ENCODE data around the gene NREP. TPM values are rescaled to one million over a fixed set of nuclear protein-coding genes. Genes with fewer than 3 reads are reported as not detected.

The NREP gene
- total RNA-seq, 1 donor from 2014 or later, result 21.6 TPM

- H3K4me3 ChIP-seq, result no peak overlapping the region
- TF ChIP-seq CTCF (IDR thresholded peaks at IDR 0.05), result no peak
- H3K4me1 ChIP-seq, result peaks cover 20% of the 10 kb centered on the region
- ATAC-seq, result no peak
- no peaks in the 10 kb centered on the region for H3K36me3 ChIP-seq
- no peak for DNase-seq
- H3K9me3 ChIP-seq, result no peaks in the 10 kb centered on the region
- intact Hi-C loops (cut with DNase I), result no loop called here
- H3K27ac ChIP-seq, result no peak overlapping the region
- no peaks in the 10 kb centered on the region for H3K27me3 ChIP-seq (ENCODE audit: low read depth)
Measured at GRCh38 chr5:111738118-111738517, 18.9 kb downstream of the NREP start.

- Histone ChIP-seq H3K36me3 (no peaks in the 10 kb centered on the region), H3K9me3 (no peaks in the 10 kb centered on the region), H3K4me3 (no peak overlapping the region), H3K4me1 (peaks cover 16% of the 10 kb centered on the region), H3K27ac (no peak overlapping the region), H3K27me3 (ENCODE audit: low read depth) (no peaks in the 10 kb centered on the region)
- ATAC-seq, result no peak
- intact Hi-C loops (cut with DNase I), result no loop called here
- no peak for DNase-seq
- TF ChIP-seq CTCF (IDR thresholded peaks at IDR 0.05), result no peak
Measured at GRCh38 chr5:111737716-111738115, 19.3 kb downstream of the NREP start.

GRCh38 chr5:111735583-111736270 is 21.3 kb downstream of the NREP start:
- H3K27ac ChIP-seq, result no peak overlapping the region
- no peaks in the 10 kb centered on the region for H3K9me3 ChIP-seq
- intact Hi-C loops (cut with DNase I), result no loop called here
- H3K4me1 ChIP-seq, result peaks cover 7% of the 10 kb centered on the region
- peak in 1 of 2 donors; percentile 35 for ATAC-seq
- H3K27me3 ChIP-seq (ENCODE audit: low read depth), result no peaks in the 10 kb centered on the region
- no peak for TF ChIP-seq CTCF (IDR thresholded peaks at IDR 0.05)
- H3K36me3 ChIP-seq, result no peaks in the 10 kb centered on the region
- no peak for DNase-seq
- H3K4me3 ChIP-seq, result no peak overlapping the region

GRCh38 chr5:111734597-111734996 is 22.4 kb downstream of the NREP start:
- Histone ChIP-seq H3K27ac (no peak overlapping the region), H3K4me1 (peaks cover 7% of the 10 kb centered on the region), H3K9me3 (no peaks in the 10 kb centered on the region), H3K27me3 (ENCODE audit: low read depth) (no peaks in the 10 kb centered on the region), H3K36me3 (no peaks in the 10 kb centered on the region), H3K4me3 (no peak overlapping the region)
- DNase-seq (no peak), ATAC-seq (no peak)
- intact Hi-C loops (cut with DNase I), result no loop called here
- TF ChIP-seq CTCF (IDR thresholded peaks at IDR 0.05), result no peak

GRCh38 chr5:111734013-111734412 is 23.0 kb downstream of the NREP start:
- H3K4me3 ChIP-seq, result no peak overlapping the region
- ATAC-seq (no peak), DNase-seq (no peak)
- no peaks in the 10 kb centered on the region for H3K9me3 ChIP-seq
- H3K4me1 ChIP-seq, result peaks cover 7% of the 10 kb centered on the region
- H3K27ac ChIP-seq, result no peak overlapping the region
- no peak for TF ChIP-seq CTCF (IDR thresholded peaks at IDR 0.05)
- H3K36me3 ChIP-seq, result no peaks in the 10 kb centered on the region
- no peaks in the 10 kb centered on the region for H3K27me3 ChIP-seq (ENCODE audit: low read depth)
- intact Hi-C loops (cut with DNase I), result no loop called here
